IPS-NIHi7 (cell line): ENCODE results near the gene IDUA.
"Not testable (repeated sequence)": the region's sequence is repeated elsewhere in the genome, so short reads cannot be mapped to it uniquely, and the experiment has no call there.

ENCODE experiments used
- DNase-seq: peaks from one replicate; pipeline ENCODE4 v3.0.0; 2012; ENCODE audit warnings: mixed read lengths; ENCODE audit errors: extremely low spot score

Gene IDUA

GRCh38 chr4:967113-968104, 19.4 kb upstream of the IDUA start:
- DNase-seq = no peak

- DNase-seq = no peak
Observed at GRCh38 chr4:968221-968620, 18.6 kb upstream of the IDUA start.

GRCh38 chr4:968621-969394, 18.0 kb upstream of the IDUA start:
- DNase-seq = no peak

- DNase-seq = no peak
Observed at GRCh38 chr4:970046-970745, 16.6 kb upstream of the IDUA start.

GRCh38 chr4:970854-971520, 15.9 kb upstream of the IDUA start:
- no peak for DNase-seq

DNA sequence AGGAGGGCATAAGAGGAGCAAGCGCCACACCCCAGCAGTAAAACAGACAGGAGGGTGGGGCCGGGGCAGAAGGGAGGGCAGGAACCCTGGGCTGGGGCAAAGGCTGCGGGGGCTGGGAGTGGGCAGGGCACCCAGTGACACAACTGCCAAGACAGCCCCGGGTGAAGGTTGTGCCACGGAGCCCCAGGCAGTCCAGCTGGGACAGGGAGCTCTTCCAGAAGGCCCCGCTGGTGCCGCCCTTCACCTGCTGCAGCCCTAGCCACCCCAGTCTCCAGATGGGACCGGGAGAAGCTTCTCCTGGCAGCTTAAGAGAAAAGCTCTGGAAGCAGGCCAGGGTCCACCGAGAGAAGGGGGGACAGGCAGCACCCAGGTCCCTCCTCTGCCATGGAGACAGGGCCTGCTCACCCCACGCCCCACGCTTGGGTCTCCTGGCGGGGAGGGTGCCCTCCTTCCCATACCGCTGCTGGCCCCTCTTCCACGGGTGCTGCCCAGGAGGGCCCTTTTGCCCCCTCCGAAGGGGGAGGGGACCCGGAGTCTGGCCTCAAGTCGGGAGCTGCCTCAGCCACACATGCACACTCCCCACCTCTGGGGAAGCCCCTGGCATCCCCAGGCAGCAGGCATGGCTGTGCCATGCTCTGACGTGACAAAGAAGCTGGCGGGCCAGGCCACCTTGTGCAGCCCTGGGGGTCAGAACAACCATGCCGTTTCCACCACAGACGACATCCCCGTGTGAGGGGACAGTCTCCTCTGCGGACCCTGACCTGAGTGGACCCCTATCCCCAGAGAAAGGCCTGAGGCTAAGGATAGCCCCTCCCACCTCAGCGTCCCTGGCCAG, 15.0 kb upstream of the IDUA start:
- DNase-seq = no peak

GRCh38 chr4:972651-973424, 14.0 kb upstream of the IDUA start:
- DNase-seq = peak; percentile 36

DNA sequence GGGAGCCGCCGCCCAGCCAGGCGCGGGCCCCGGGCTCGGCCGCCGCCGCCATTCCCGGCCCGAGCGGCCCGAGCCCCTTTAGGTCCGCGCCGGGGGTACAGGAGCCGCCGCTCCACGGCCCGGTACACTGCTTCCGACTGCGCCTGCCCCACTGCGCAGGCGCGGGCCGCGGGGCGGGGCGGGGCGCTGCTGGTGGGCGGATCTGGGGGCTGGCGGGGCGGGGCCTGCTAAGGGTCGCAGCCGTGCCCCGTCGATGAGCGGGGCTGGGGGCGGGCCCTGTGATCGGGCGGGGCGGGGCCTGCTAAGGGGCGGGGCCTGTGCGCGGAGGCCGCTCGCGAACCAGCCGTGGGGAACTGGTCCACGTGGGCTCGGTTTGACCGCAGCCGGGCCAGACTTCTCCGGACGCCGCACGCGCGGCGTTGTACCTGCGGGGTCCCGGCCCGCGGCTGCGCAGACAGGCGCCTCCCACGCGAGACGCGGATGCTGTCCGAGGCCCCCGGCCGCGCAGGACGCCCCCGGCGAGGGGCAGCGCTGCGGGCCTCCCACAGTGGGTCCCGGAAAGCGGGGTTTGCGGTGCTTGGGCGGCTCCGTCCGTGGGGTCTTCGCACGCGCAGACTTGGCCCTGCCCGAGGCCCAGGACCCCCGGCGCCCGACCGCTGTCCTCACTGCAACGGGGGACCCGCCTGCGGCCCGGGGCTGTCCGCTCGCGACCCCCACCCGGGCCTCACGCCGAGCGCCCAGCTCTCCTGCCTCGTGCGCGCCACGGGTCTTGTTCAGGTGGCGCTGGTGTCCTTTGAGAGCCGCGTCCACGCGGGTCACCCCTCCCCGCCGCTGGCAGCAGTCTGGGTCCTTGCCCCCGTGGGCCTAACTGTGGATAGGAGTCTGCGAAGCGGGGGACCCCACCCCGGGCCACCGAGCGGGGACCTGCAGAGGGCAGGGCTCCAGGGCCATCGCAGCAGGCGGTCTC, 13.1 kb upstream of the IDUA start, which contains the start of gene DGKQ:
DGKQ (minus strand) TSS at position 139 of the 967 bp plus-strand sequence; CDS start at position 52, 87 bp downstream.
- peak; percentile 98 for DNase-seq

DNA sequence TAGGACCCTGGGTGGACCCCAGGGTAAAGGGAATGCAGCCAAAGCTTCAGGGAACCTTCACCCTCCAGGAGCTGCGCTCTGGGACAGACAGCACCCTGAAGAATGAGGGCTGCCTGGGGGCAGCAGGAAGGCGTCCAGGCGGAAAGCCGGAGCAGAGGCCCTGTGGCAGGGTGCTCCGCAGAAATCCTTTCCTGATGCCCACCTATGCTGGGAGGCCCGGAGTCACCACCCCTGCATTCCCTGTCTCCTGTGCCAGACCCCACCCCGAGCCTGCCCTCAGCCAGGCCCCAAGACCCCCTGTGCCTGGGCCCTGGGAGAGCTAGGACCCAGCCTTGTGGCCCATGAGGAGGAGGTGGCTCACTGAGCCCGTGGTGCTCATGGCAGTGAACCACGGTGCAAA, 12.2 kb upstream of the IDUA start:
- DNase-seq = no peak

- not testable (repeated sequence) for DNase-seq
Observed at GRCh38 chr4:976016-976415, 10.8 kb upstream of the IDUA start.

- DNase-seq = no peak
Observed at GRCh38 chr4:978957-979701, 7.7 kb upstream of the IDUA start.

DNA sequence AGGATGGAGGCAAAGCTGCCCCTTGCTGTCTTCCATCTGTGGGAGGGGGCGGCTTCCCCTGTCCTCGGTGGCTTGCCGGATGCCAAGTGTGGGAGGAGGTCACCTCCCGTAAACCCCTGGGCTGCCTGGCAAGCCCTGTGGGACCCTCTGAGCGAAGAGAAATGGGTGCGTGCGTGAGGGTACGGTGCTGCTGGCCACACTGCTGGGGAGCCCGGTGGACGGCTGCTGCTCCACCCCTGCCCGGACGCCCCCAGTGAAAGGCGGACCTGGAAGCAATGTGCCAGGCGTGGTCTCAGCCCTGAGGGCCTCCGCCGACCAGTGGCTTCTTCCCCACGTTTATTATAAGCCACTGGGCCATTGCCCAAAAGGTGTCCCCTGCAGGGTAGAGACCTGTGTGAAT, 4.6 kb upstream of the IDUA start:
- no peak for DNase-seq

DNA sequence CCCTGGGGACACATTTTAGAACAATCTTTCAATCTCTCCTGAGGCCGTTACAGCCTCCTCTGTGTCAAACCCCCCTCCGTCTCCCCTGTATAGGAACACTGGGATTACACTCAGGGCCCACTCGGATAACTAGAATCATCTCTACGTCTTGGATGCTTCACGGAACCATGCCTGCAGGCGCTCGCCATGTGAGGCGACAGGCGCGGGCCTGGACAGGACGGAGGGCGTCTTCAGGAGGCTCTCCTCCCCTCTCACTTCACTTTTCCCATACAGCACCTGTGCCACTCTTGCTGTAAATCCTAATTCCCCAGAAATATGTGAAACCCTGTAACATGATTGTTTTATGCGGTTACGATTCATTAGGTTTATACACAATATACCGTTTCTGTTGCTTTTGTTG, 4.0 kb upstream of the IDUA start:
- DNase-seq = no peak

- DNase-seq = no peak
Observed at GRCh38 chr4:984336-985054, 2.3 kb upstream of the IDUA start.

DNA sequence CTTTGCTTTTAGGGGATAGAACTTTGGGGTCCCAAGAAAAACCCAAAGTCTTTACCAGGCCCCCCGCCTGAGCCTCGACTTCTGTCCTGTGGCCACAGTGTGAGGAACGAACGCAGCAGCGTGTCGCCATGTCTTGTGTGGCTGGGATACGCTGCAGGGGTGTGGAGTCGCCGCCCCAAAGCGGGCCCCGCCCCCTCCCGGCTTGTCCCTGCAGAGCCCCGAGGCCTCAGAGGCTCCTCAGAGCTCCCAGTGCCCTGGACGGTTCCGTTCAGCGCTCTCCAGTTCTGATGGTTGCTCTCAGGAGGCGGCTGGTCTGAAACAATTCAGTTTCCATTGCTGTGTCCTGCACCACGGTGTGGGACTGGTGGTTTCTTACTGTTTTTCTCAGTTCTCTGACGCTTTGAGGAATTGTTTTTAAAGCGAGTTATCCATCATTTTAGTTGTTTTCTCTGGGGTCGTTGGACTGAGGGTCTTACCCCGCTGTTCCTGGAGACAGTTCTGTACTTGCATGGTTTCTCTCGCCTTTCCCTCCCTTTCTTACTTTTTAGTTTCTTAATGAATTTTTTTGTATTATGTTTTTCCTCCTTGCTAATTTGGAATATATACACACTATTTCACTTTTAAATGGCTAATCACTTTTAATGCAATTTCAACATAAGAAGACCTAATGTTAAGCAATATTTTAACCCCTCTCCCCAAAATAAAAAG, 1.6 kb upstream of the IDUA start:
- DNase-seq = peak; percentile 87

DNA sequence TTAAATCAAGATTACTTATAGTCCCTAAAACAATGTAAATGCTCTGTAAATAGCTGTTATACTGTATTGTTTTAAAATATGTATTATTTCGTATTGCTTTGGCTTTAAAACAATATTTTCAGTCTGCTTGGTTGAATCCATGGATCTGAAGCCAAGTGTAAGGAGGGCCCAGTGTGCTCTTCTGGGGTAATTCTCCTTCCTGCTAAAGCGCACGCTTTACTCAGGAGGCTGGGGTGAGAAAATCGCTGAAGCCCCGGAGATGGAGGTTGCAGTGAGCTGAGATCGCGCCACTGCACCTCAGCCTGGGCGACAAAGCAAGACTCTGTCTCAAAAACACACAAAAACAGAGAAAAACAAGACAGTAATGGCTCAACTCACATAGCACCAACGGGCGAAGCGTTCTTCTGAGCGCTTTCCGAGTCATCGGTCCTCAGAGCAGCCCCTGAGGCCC, 391 bp upstream of the IDUA start:
- no peak for DNase-seq
